ENCODE results near the gene COTL1. TPM values are rescaled to one million over a fixed set of nuclear protein-coding genes. Genes with fewer than 3 reads are reported as not detected.

The COTL1 gene
- total RNA-seq, 1 experiment from 2014 or later: 102 TPM

GRCh38 chr16:84547546-84548061 lies 70.3 kb downstream of the COTL1 start:
- Mint-ChIP-seq H3K27ac (no peak overlapping the region), H3K9me3 (no peaks in the 10 kb centered on the region), H3K36me3 (no peaks in the 10 kb centered on the region), H3K4me1 (peaks cover 29% of the 10 kb centered on the region), H3K4me3 (no peak overlapping the region), H3K27me3 (ENCODE audit: low read depth) (no peaks in the 10 kb centered on the region)
- DNase-seq (ENCODE audit: low spot score) (no peak), ATAC-seq (peak; percentile 46)
- POLR2A ChIA-PET: interaction anchor here (0.5 to 0.7 kb wide), 2 partner anchors 57 to 106 kb away, joined by 5 read pairs; no protein-coding TSS in a partner anchor
- no peak for TF ChIP-seq ETV6 (CRISPR knock-in tag; IDR thresholded peaks at IDR 0.05)
- no peak for TF ChIP-seq TEAD1 (CRISPR knock-in tag; IDR thresholded peaks at IDR 0.05)
- no peak for TF ChIP-seq NFYB (CRISPR knock-in tag; conservative IDR thresholded peaks at IDR 0.05; ENCODE audit: low read depth)
- CTCF ChIA-PET: interaction anchor here (0.9 kb wide), 1 partner anchor 36 kb away, joined by 3 read pairs; no protein-coding TSS in a partner anchor

- ATAC-seq (no peak), DNase-seq (ENCODE audit: low spot score) (no peak)
- H3K9me3 Mint-ChIP-seq: no peaks in the 10 kb centered on the region
- TF ChIP-seq AFF4 (CRISPR knock-in tag; IDR thresholded peaks at IDR 0.05; ENCODE audit: borderline replicate concordance): no peak
- no peak for TF ChIP-seq ZNF532 (CRISPR knock-in tag; IDR thresholded peaks at IDR 0.05; ENCODE audit: borderline replicate concordance)
- no peak for TF ChIP-seq ZNF219 (CRISPR knock-in tag; IDR thresholded peaks at IDR 0.05; ENCODE audit: borderline replicate concordance)
- no peak for TF ChIP-seq ERG (CRISPR knock-in tag; IDR thresholded peaks at IDR 0.05)
- no peak for TF ChIP-seq ESRRA (CRISPR knock-in tag; IDR thresholded peaks at IDR 0.05; ENCODE audit: borderline replicate concordance)
- no peak for TF ChIP-seq ETV6 (CRISPR knock-in tag; IDR thresholded peaks at IDR 0.05)
- no peak for TF ChIP-seq PREB (CRISPR knock-in tag; IDR thresholded peaks at IDR 0.05; ENCODE audit: borderline replicate concordance)
- TF ChIP-seq E2F5 (CRISPR knock-in tag; IDR thresholded peaks at IDR 0.05): no peak
- TF ChIP-seq TEAD4 (CRISPR knock-in tag; IDR thresholded peaks at IDR 0.05): no peak
- TF ChIP-seq TCF7 (CRISPR knock-in tag; IDR thresholded peaks at IDR 0.05; ENCODE audit: low read depth): no peak
- no peak for TF ChIP-seq ZSCAN18 (CRISPR knock-in tag; IDR thresholded peaks at IDR 0.05)
- TF ChIP-seq ZNF138 (CRISPR knock-in tag; conservative IDR thresholded peaks at IDR 0.05): no peak
- no peak for TF ChIP-seq NFE2L1 (CRISPR knock-in tag; IDR thresholded peaks at IDR 0.05)
- TF ChIP-seq HMGXB4 (CRISPR knock-in tag; IDR thresholded peaks at IDR 0.05): no peak
- TF ChIP-seq PRRX2 (CRISPR knock-in tag; IDR thresholded peaks at IDR 0.05): no peak
- POLR2A ChIA-PET: interaction anchor here (0.5 kb wide), 1 partner anchor 56 kb away, joined by 5 read pairs; no protein-coding TSS in a partner anchor
- H3K4me1 Mint-ChIP-seq: peaks cover 29% of the 10 kb centered on the region
- H3K4me3 Mint-ChIP-seq: no peak overlapping the region
- H3K27me3 Mint-ChIP-seq (ENCODE audit: low read depth): no peaks in the 10 kb centered on the region
- CTCF ChIA-PET: interaction anchor here (0.9 kb wide), 1 partner anchor 36 kb away, joined by 3 read pairs; no protein-coding TSS in a partner anchor
- no peaks in the 10 kb centered on the region for H3K36me3 Mint-ChIP-seq
- no peak overlapping the region for H3K27ac Mint-ChIP-seq
Measured at GRCh38 chr16:84546669-84547545, 71.0 kb downstream of the COTL1 start.

All from WTC11 (cell line).